H1 (cell line): ENCODE data around the gene HSDL2. TPM values are rescaled to one million over a fixed set of nuclear protein-coding genes. Genes with fewer than 3 reads are reported as not detected.

ENCODE experiments used
- CTCF ChIA-PET: fragments of 300-600 bp; sonication (Branson Sonifier 250); formaldehyde crosslinking; loops from one replicate; lab custom pipeline; 2021; ENCODE audit not compliant: partially characterized antibody; lab: Charles Lee
- POLR2A ChIA-PET: fragments of 300-600 bp; sonication (Branson Sonifier 250); formaldehyde crosslinking; loops from one replicate; lab custom pipeline; 2021; ENCODE audit warnings: inconsistent platforms; ENCODE audit not compliant: partially characterized antibody; lab: Charles Lee
- DNase-seq, 2 experiments: peaks; one replicate each; pipeline versions ENCODE4 v3.0.0 to v3.0.0-alpha.2; 2010 to 2022; ENCODE audit warnings: low spot score in 2 of 2, low read depth in 1 of 2, mixed read lengths in 1 of 2
- FAIRE-seq: peaks from 2 replicates; lab custom pipeline; 2011; peaks lifted over from hg19 to GRCh38; lab: Jason Lieb, UNC
- H2AFZ ChIP-seq: 2 replicates; pipeline ENCODE4 v1.8.1; 2012; ENCODE audit warnings: low read length, inconsistent platforms
- H2AK5ac ChIP-seq: 2 replicates; pipeline ENCODE4 v1.6.1; 2013; ENCODE audit warnings: low read depth, low read length
- H2BK120ac ChIP-seq: replicated peaks from 2 replicates; pipeline ENCODE3; 2013; ENCODE audit warnings: low read depth, low read length, inconsistent platforms
- H2BK12ac ChIP-seq: 2 replicates; pipeline ENCODE4 v1.6.1; 2013; ENCODE audit warnings: low read depth, low read length
- H2BK15ac ChIP-seq: 2 replicates; pipeline ENCODE4 v1.6.1; 2013; ENCODE audit warnings: low read length
- H2BK20ac ChIP-seq: 2 replicates; pipeline ENCODE4 v1.6.1; 2013; ENCODE audit warnings: low read length
- H2BK5ac ChIP-seq: 2 replicates; pipeline ENCODE4 v1.6.1; 2013; ENCODE audit warnings: low read depth, low read length
- H3K14ac ChIP-seq: 2 replicates; pipeline ENCODE4 v1.6.1; 2013; ENCODE audit warnings: inconsistent platforms; ENCODE audit not compliant: insufficient read length
- H3K18ac ChIP-seq: 2 replicates; pipeline ENCODE4 v1.6.1; 2013; ENCODE audit warnings: low read length; ENCODE audit errors: extremely low read depth
- H3K23ac ChIP-seq: 2 replicates; pipeline ENCODE4 v1.6.1; 2013; ENCODE audit warnings: inconsistent platforms; ENCODE audit not compliant: insufficient read length
- H3K23me2 ChIP-seq: 2 replicates; pipeline ENCODE4 v1.6.1; 2013; ENCODE audit warnings: low read depth, low read length
- H3K27ac ChIP-seq: 2 replicates; pipeline ENCODE4 v1.6.1; 2011; ENCODE audit warnings: low read depth, low read length, inconsistent platforms
- H3K27me3 ChIP-seq, 4 experiments: replicated peaks in 1 of 4; 1 replicate in 1 of 4; 2 replicates in 3 of 4; pipeline versions ENCODE4 v1.6.1 to v1.8.1; 2011 to 2013; ENCODE audit warnings: low read length in 3 of 4, mild to moderate bottlenecking in 3 of 4, inconsistent platforms in 2 of 4, mixed read lengths in 2 of 4, moderate library complexity in 1 of 4; ENCODE audit not compliant: control insufficient read depth in 3 of 4, insufficient read depth in 3 of 4; ENCODE audit errors: extremely low read depth in 1 of 4
- H3K36me3 ChIP-seq, 4 experiments: 2 replicates each; pipeline versions ENCODE4 v1.6.1 to v1.8.1; 2011 to 2013; ENCODE audit warnings: mild to moderate bottlenecking in 4 of 4, low read length in 3 of 4, moderate library complexity in 2 of 4, control low read depth in 1 of 4, inconsistent platforms in 1 of 4; ENCODE audit not compliant: insufficient read depth in 4 of 4, control insufficient read depth in 2 of 4
- H3K4ac ChIP-seq: replicated peaks from 2 replicates; pipeline ENCODE3; 2013; ENCODE audit warnings: low read length, low read depth, mixed read lengths, inconsistent platforms; ENCODE audit not compliant: insufficient read length
- H3K4me1 ChIP-seq, 4 experiments: replicated peaks in 1 of 4; 1 replicate in 1 of 4; 2 replicates in 3 of 4; pipeline versions ENCODE4 v1.6.1 to v1.8.1; 2011 to 2013; ENCODE audit warnings: low read length in 3 of 4, inconsistent platforms in 2 of 4, mixed read lengths in 1 of 4; ENCODE audit not compliant: insufficient read depth in 4 of 4, control insufficient read depth in 3 of 4
- H3K4me2 ChIP-seq, 2 experiments: 2 replicates each; pipeline versions ENCODE4 v1.6.1 to v1.8.1; 2011 to 2013; ENCODE audit warnings: low read depth in 2 of 2, low read length in 2 of 2, control low read depth in 1 of 2, inconsistent platforms in 1 of 2, mild to moderate bottlenecking in 1 of 2; ENCODE audit not compliant: insufficient read depth in 1 of 2
- H3K4me3 ChIP-seq, 4 experiments: fragments of 200-600, 300-600 bp in 1 of 4; sonication (generic), shearing (Covaris generic), sonication (Bioruptor Twin) in 1 of 4; 2 replicates each; pipeline versions ENCODE4 v1.5.1 to v1.8.1; 2011 to 2016; ENCODE audit warnings: low read length in 4 of 4, low read depth in 3 of 4, control low read depth in 2 of 4, inconsistent platforms in 2 of 4, mild to moderate bottlenecking in 2 of 4, mixed read lengths in 1 of 4, moderate library complexity in 1 of 4; ENCODE audit not compliant: insufficient read depth in 2 of 4; ENCODE audit errors: extremely low read depth in 1 of 4
- H3K56ac ChIP-seq: replicated peaks from 2 replicates; pipeline ENCODE3; 2013; ENCODE audit warnings: low read depth, mild to moderate bottlenecking, mixed read lengths, low read length, inconsistent platforms; ENCODE audit not compliant: insufficient read length
- H3K79me1 ChIP-seq: 2 replicates; pipeline ENCODE4 v1.6.1; 2013; ENCODE audit warnings: low read depth, low read length, control low read depth
- H3K79me2 ChIP-seq, 2 experiments: 2 replicates each; pipeline versions ENCODE4 v1.6.1 to v1.8.1; 2012 to 2013; ENCODE audit warnings: low read length in 2 of 2, mild to moderate bottlenecking in 2 of 2, inconsistent platforms in 1 of 2; ENCODE audit not compliant: insufficient read depth in 2 of 2, control insufficient read depth in 1 of 2
- H3K9ac ChIP-seq, 4 experiments: replicated peaks in 1 of 4; 1 replicate in 1 of 4; 2 replicates in 3 of 4; pipeline versions ENCODE4 v1.6.1 to v1.8.1; 2011 to 2013; ENCODE audit warnings: low read depth in 3 of 4, low read length in 3 of 4, control low read depth in 2 of 4, mild to moderate bottlenecking in 2 of 4, moderate library complexity in 2 of 4, inconsistent platforms in 1 of 4; ENCODE audit errors: extremely low read depth in 1 of 4
- H3K9me3 ChIP-seq, 2 experiments: 2 replicates each; pipeline versions ENCODE4 v1.6.1 to v1.8.1; 2012 to 2013; ENCODE audit warnings: mild to moderate bottlenecking in 2 of 2, moderate library complexity in 2 of 2, control low read depth in 1 of 2, inconsistent platforms in 1 of 2, low read depth in 1 of 2, low read length in 1 of 2, mixed read lengths in 1 of 2; ENCODE audit not compliant: insufficient read depth in 2 of 2
- H4K20me1 ChIP-seq, 2 experiments: replicated peaks in 1 of 2; 2 replicates each; pipeline versions ENCODE3 to v1.8.1; 2011 to 2013; ENCODE audit warnings: inconsistent platforms in 2 of 2, low read length in 2 of 2, mild to moderate bottlenecking in 1 of 2; ENCODE audit not compliant: insufficient read depth in 2 of 2, control insufficient read depth in 1 of 2
- H4K5ac ChIP-seq: 2 replicates; pipeline ENCODE4 v1.6.1; 2013; ENCODE audit warnings: low read length, low read depth, mixed read lengths, inconsistent platforms; ENCODE audit not compliant: insufficient read length
- H4K8ac ChIP-seq: 2 replicates; pipeline ENCODE4 v1.8.0; 2013; ENCODE audit warnings: mild to moderate bottlenecking, moderate library complexity, low read length, inconsistent platforms; ENCODE audit not compliant: insufficient read depth; ENCODE audit errors: extremely low read depth
- H4K91ac ChIP-seq: replicated peaks from 2 replicates; pipeline ENCODE3; 2013; ENCODE audit warnings: low read length, mixed read lengths, inconsistent platforms; ENCODE audit not compliant: insufficient read length
- BACH1 ChIP-seq: IDR thresholded peaks from 2 replicates; pipeline ENCODE4 v1.6.1; 2012; ENCODE audit warnings: low read length, improper control_type of control experiment
- CEBPB ChIP-seq: IDR thresholded peaks from 2 replicates; pipeline ENCODE4 v1.6.1; 2012; ENCODE audit warnings: low read depth, low read length
- SP1 ChIP-seq: IDR thresholded peaks from 2 replicates; pipeline ENCODE4 v1.6.1; 2011; ENCODE audit warnings: low read depth, low read length
- TBP ChIP-seq: IDR thresholded peaks from 2 replicates; pipeline ENCODE4 v1.6.1; 2011; ENCODE audit warnings: low read depth, low read length, improper control_type of control experiment
- WGBS, 2 experiments: shearing (Covaris generic) in 1 of 2; methylation state at CpG; one replicate each; pipeline versions ENCODE4 v1.1.6 to v1.1.7; 2013 to 2015; ENCODE audit warnings: low lambda C conversion rate in 2 of 2, mixed read lengths in 2 of 2, inconsistent platforms in 1 of 2, low coverage in 1 of 2, missing lambda C conversion rate in 1 of 2; ENCODE audit not compliant: insufficient replicate concordance in 2 of 2, insufficient coverage in 1 of 2, insufficient read length in 1 of 2; ENCODE audit errors: extremely low coverage in 1 of 2, missing lambda C conversion rate in 1 of 2; 5-methylcytosine and 5-hydroxymethylcytosine counted together
- polyA plus RNA-seq, 7 experiments: library from polyadenylated mRNA; depleted of rRNA in 3 of 7; stranded (reverse) in 5 of 7; unstranded in 2 of 7; fragments of >200 nt in 5 of 7; fragments of 200-250 nt in 2 of 7; gene quantifications; 1 replicate in 5 of 7; 2 replicates in 1 of 7; 4 replicates in 1 of 7; pipeline versions ENCODE4 v1.2.1 to v1.2.3, GENCODE V29; 2011 to 2013; ENCODE audit warnings: missing spikeins in 2 of 7, mixed read lengths in 2 of 7
- total RNA-seq: library from RNA; stranded (reverse); fragmentation: NEBNext Ultra II Directional; extraction: Animal tissue kit (Norgen Biotek cat#: 25700); gene quantifications from 2 replicates; pipeline ENCODE4 v1.2.1, GENCODE V29; 2021

The HSDL2 gene
- total and polyA plus RNA-seq, 2 of the 8 experiments (the other 6 are each of a cell fraction or from before 2014, with no cell fraction given): 6.6 to 15.4 TPM

DNA sequence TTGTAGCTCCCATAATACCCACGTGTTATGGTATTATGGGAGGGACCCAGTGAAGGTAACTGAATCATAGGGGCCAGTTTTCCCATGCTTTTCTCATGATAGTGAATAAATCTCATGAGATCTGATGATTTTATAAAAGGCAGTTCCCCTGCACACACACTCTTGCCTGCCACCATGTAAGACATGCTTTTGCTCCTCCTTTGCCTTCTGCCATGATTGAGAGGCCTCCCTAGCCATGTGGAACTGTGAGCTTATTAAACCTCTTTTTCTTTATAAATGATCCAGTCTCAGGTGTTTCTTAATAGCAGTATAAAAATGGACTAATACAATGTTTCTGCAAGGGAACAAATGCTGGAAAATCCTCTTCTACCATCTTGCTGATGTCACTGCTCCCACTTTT is 10.1 kb upstream of the HSDL2 start:
- 0 out of 8 replicates have a peak, but pooled peaks cover 0 to 3% (median 0%) of the 10 kb centered on the region in 4 experiments for H3K36me3 ChIP-seq
- no peak overlapping the region for H3K14ac ChIP-seq
- H3K23me2 ChIP-seq: no peaks in the 10 kb centered on the region
- H3K18ac ChIP-seq: no peak overlapping the region
- H4K20me1 ChIP-seq: no peaks in the 10 kb centered on the region
- no peak overlapping the region for H3K4me3 ChIP-seq
- H4K5ac ChIP-seq: no peak overlapping the region
- 89% methylated on average over 1 of the region's 1 CpG; no CpG with 5 or more reads in 1 of the 2 experiments for WGBS, 2 experiments
- FAIRE-seq (no peak), DNase-seq (no peak)
- H4K8ac ChIP-seq: no peak overlapping the region
- TF ChIP-seq CEBPB: no peak
- no peak for TF ChIP-seq SP1
- TF ChIP-seq TBP: no peak
- TF ChIP-seq BACH1: no peak
- H2BK5ac ChIP-seq: no peak overlapping the region
- H3K27me3 ChIP-seq: no peaks in the 10 kb centered on the region
- no peak overlapping the region for H2BK15ac ChIP-seq
- no peak overlapping the region for H3K9ac ChIP-seq
- peaks cover 9 to 14% of the 10 kb centered on the region in 2 experiments; a peak in 3 of 4 replicates for H3K9me3 ChIP-seq
- H3K4me1 ChIP-seq: no peaks in the 10 kb centered on the region
- H3K27ac ChIP-seq: no peak overlapping the region
- no peak overlapping the region for H2BK20ac ChIP-seq
- H3K23ac ChIP-seq: no peak overlapping the region
- ChIA-PET POLR2A (interaction anchor here (0.5 kb wide), 1 partner anchor 33 kb away, joined by 3 read pairs; no protein-coding TSS in a partner anchor), CTCF (interaction anchor here (0.8 to 2.0 kb wide), 6 partner anchors 9 to 341 kb away, joined by 3 to 8 read pairs (median 3); partner anchors contain the start of gene HSDL2)
- H2BK12ac ChIP-seq: no peak overlapping the region
- no peak overlapping the region for H3K4ac ChIP-seq
- no peak overlapping the region for H3K56ac ChIP-seq
- no peak overlapping the region for H4K91ac ChIP-seq
- no peaks in the 10 kb centered on the region for H3K79me1 ChIP-seq
- no peak overlapping the region for H2BK120ac ChIP-seq
- no peak overlapping the region for H2AFZ ChIP-seq
- no peak overlapping the region for H3K4me2 ChIP-seq
- no peaks in the 10 kb centered on the region for H3K79me2 ChIP-seq
- H2AK5ac ChIP-seq: no peak overlapping the region
